SIG-M5 treated with dmso at 0.1 percent for 504 hours (cell line): ENCODE measurements around the gene KCNK10.

Source experiments
- DNase-seq: peaks from one replicate; lab custom pipeline; 2025; ENCODE audit not compliant: unreplicated experiment; lab: John Stamatoyannopoulos, UW

KCNK10 gene

GRCh38 chr14:88188745-88189416, 134.2 kb downstream of the KCNK10 start:
- no peak for DNase-seq

- no peak for DNase-seq
These were observed 137.2 kb downstream of the KCNK10 start for GRCh38 chr14:88185843-88186242.

GRCh38 chr14:88184956-88185355, 138.1 kb downstream of the KCNK10 start:
- DNase-seq = no peak

GRCh38 chr14:88181072-88181471, 142.0 kb downstream of the KCNK10 start:
- no peak for DNase-seq

- peak; percentile 45 for DNase-seq
These were observed 143.4 kb downstream of the KCNK10 start for GRCh38 chr14:88179716-88180115.

GRCh38 chr14:88170333-88170732, 152.7 kb downstream of the KCNK10 start:
- no peak for DNase-seq

DNA sequence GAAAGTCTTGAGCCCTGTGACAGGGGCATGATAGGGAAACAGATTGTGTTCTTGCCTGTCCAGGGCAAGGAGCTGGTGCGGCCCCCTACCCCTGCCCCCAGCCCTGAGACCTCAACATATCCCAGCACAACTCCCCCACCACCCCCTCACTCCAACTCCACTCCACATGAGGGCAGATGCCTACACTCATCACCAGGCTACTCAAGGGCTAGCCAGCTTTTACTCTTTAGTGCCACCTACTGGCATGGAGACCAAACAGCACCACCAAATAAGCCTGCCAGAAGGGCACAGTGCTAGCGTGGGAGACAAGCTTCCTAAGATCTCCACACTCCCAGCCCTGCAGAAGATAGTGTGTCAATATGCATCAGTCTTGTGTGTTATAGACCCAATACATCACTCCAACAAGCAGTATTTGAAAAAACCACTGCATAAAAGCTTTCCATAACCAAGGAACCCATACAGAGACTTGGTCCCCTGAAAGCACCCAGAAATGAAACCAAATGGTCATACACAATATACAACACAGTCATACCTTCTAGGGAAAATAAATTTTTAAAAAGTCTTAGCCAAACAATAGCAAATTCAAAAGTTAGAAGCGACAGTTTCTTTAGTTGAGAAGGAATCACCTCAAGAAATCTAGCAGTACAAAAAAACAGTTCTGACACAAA, 154.4 kb downstream of the KCNK10 start:
- peak; percentile 42 for DNase-seq

GRCh38 chr14:88168025-88168424, 155.0 kb downstream of the KCNK10 start:
- no peak for DNase-seq

DNA sequence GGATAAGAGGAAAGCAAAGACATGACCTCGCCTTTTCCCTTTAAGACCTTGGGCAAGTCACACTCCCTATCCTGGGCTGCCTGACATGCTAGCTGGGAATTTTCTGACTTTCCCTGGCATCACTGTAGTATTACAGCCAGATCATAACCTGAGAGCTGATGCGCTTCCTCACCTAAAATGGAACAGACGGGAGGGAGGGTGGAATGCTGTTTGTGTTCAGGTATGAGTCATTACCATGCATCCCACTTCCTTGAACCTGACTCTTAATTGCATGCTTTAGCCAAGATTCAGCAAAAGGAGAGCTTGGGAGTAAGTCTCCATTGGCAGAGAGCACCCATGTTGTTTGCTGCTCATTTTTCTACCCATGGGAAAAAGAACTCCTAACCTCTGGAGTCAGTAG, 156.5 kb downstream of the KCNK10 start:
- no peak for DNase-seq

DNA sequence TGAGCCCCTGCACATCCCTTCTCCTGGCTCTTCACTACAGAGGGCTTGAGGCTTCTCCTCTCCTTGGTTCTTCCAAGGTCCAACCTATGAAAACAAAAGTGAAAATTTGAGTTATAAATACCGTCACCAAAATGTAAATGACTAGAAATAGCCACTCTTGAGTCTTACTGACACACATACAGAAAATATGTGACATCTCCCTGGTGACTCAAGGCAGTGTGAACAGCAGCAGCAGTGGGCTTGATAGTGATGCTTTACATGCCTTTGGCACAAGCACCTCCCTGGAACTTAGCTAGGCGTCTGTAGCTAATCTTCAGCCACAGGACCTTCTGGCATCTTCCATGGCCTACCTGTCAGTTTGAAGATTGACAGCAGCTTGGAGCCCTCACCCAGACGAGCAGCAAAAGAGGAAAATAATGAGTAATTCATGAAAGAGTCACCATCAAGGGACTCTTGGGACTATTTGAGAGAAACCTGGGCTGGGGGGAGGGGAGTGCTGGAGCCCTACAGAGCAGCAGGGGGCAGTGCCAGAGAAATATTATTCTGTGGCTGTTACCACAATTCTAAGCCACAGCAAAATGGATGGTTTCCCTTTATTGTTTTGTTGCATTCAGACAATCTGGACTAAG, 158.0 kb downstream of the KCNK10 start:
- DNase-seq = no peak

DNA sequence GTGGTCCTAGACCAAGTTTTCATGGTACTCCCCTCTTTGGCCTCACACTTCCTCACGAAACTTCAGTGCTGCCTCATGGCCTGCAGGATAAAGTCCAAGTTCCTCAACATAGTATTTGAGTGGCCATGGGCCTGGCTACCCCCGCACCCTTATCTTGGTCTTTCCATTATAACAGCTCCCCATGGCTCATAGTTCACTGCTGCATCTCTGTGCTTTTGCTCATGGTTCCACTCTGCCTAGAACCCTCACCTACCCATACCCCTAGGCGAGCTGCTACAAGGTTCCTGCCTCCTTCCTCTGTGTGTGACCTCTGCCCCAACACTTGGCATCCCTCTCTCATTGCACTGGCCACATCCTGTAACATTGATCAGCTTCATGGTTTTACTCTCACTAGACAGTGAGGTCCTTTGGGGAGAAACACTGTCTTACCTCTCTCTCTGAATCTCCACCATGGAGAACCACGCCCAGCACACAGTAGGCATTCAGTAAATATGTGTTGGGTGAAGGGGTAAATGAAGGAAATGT, 159.3 kb downstream of the KCNK10 start:
- no peak for DNase-seq

- no peak for DNase-seq
These were observed 166.9 kb downstream of the KCNK10 start for GRCh38 chr14:88156127-88156526.

DNA sequence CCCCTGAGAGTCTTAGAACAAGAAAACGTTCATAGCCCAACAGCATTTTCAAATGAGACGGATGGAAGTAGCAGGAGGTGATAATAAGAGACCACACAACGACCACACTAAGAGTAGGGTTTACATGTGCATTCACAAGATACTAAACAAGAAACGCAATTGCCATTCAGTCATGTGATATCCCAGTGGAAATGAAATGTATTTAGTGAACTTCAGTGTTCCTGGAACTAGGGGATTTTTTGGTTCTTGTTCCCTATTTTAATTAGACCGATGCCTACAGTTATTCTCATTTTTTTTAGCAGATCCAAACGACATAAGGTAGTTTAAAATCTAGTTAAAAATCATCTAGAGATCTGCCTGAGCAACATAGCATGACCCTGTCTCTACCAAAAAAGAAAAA, 168.1 kb downstream of the KCNK10 start:
- no peak for DNase-seq

DNA sequence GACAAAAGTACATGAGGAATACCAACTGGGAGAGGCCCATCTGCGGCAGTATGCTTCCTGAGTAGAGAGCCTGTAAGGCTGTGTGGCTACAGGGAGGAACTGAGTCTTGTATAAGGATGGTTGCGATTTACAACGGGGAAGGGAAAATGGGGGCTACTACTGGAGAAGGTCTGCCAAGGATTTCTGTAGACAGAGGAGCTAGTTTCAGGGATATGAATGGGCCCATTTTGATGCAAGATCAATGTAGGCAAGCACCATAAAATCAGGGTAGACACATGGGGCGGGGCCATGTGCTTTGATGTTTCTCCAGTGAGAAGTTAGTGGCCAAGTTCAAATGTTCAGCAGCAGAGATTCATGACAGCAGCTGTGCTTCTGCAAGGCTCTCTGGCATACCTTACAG, 168.7 kb downstream of the KCNK10 start:
- DNase-seq = no peak

- no peak for DNase-seq
These were observed 176.0 kb downstream of the KCNK10 start for GRCh38 chr14:88146881-88147649.

DNA sequence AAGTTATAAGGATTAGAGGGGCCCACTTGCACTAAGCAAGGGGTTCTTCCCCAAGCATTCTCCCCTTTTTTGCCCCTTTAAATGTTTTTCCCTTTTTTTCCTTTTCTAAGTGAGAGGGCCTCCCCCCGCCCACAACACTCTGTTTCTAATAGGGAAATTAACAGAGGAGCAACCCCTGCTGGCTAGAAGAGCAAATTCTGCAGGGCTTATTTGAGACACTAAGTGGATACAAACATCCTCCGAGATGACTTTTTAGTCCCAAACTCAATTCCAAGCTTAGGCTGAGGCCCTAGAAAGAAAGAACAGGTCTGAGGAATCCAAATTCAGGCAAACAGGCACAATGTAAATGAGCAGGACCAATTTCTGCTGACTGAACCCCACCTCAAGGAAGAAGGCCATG, 179.3 kb downstream of the KCNK10 start:
- DNase-seq = no peak

DNA sequence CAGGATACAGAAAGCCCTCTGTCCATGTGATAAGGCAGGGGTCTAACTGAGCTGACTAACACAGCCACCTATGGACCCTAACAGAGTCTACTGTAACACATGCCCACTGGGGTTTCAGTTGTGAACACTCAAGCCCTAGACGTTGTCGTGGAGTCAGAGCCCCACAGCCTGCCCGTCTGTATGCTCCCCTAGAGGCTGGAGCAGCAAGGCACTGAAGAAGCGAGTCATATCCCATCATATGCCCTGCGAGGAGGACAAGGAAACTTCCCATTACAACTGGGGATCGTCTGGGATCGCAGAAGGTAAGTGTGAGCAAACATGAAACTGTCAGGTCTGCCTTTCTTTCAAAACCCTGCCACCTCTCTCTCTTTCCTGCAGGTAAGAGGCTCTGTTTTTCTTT, 180.1 kb downstream of the KCNK10 start:
- no peak for DNase-seq

DNA sequence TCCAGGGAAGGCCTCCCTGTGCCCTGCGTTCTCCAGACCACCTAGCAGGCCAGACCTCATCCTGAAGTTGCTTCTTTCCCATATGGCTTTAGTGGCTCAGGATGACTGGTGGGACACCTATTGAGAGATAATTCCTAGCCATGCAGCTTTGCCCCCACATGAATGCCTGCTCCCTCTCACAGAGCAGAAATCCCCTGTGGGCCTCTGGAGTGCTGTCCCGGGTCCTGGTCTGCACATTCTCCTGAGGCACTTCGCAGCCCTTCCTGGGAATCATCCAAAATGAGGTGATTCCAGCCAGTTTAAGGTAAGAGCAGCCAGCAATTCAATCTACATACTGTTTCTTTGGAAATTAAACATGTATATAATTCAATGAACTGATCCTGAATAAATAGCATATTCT, 182.2 kb downstream of the KCNK10 start:
- DNase-seq = no peak

- DNase-seq = peak; percentile 3
These were observed 185.7 kb downstream of the KCNK10 start for GRCh38 chr14:88137327-88137726.
